Left lobe of liver (tissue), 2 donors: ENCODE results near the gene ZNF117. TPM values are rescaled to one million over a fixed set of nuclear protein-coding genes. Genes with fewer than 3 reads are reported as not detected.
"Not testable (repeated sequence)": the region's sequence is repeated elsewhere in the genome, so short reads cannot be mapped to it uniquely, and the experiment has no call there.

ENCODE experiments used
- ATAC-seq: fragments of 200-7000 bp; cut with Tn5 transposase; one replicate; pipeline ENCODE4 v1.9.1; 2020; ENCODE audit warnings: mild to moderate bottlenecking, moderate library complexity
- DNase-seq: peaks from one replicate; pipeline ENCODE4 v3.0.0-alpha.2; 2020; ENCODE audit warnings: low spot score
- total RNA-seq: library from RNA; stranded (reverse); gene quantifications from one replicate; pipeline ENCODE4 v1.2.1, GENCODE V29; 2021
- donor health status: DM: no; HTN: no; CAD: no; lungs with moderate emphysema.
- donor health status: DM: no; HTN: yes; CAD: no.

The ZNF117 gene
- total RNA-seq, 1 donor from 2014 or later: 2.6 TPM

DNA sequence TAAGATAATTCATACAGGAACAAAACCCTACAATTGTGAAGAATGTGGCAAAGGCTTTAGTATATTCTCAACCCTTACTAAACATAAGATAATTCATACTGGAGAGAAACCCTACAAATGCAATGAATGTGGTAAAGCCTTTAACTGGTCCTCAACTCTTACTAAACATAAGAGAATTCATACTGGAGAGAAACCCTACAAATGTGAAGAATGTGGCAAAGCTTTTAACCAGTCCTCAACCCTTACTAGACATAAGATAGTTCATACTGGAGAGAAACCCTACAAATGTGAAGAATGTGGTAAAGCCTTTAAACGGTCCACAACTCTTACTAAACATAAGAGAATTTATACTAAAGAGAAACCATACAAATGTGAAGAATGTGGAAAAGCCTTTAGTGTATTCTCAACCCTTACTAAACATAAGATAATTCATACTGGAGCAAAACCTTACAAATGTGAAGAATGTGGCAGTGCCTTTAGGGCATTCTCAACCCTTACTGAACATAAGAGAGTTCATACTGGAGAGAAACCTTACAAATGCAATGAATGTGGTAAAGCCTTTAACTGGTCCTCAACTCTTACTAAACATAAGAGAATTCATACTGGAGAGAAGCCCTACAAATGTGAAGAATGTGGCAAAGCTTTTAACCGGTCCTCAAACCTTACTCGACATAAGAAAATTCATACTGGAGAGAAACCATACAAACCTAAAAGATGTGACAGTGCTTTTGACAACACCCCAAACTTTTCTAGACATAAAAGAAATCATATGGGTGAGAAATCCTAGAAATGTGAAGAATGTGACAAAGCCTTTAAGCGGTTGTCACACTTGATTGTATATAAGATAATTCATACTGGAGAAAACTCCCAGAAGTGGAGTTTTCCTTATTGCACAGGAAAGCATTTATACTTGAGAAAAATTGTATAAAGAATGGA, 62.3 kb downstream of the ZNF117 start:
- not testable (repeated sequence) for DNase-seq, ATAC-seq

Other genes with a start within 250 kb of the ZNF117 start
- 1.7 TPM for gene ZNF138, start 196.6 kb downstream of the ZNF117 start, total RNA-seq
- gene ZNF273, start 87.8 kb downstream of the ZNF117 start, total RNA-seq: 0.48 TPM
- gene ERV3-1, start 15.7 kb upstream of the ZNF117 start, total RNA-seq: 8.0 TPM